ENCODE data around the gene FYB2. TPM values are rescaled to one million over a fixed set of nuclear protein-coding genes. Genes with fewer than 3 reads are reported as not detected.

FYB2 gene
- total RNA-seq, 1 experiment from 2014 or later: 0.15 TPM

GRCh38 chr1:56703747-56704146 is 115.5 kb downstream of the FYB2 start (continued):
- TF ChIP-seq, protein P1, sequence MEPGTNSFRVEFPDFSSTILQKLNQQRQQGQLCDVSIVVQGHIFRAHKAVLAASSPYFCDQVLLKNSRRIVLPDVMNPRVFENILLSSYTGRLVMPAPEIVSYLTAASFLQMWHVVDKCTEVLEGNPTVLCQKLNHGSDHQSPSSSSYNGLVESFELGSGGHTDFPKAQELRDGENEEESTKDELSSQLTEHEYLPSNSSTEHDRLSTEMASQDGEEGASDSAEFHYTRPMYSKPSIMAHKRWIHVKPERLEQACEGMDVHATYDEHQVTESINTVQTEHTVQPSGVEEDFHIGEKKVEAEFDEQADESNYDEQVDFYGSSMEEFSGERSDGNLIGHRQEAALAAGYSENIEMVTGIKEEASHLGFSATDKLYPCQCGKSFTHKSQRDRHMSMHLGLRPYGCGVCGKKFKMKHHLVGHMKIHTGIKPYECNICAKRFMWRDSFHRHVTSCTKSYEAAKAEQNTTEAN (CRISPR knock-in tag; IDR thresholded peaks at IDR 0.05): no peak

- H3K36me3 Mint-ChIP-seq: peaks cover 28% of the 10 kb centered on the region
- ChIA-PET POLR2A (no interaction called here), CTCF (no interaction called here)
- TF ChIP-seq GRHL2 (CRISPR knock-in tag; IDR thresholded peaks at IDR 0.05; ENCODE audit: insufficient replicate concordance, severe bottlenecking): no peak
- TF ChIP-seq, protein P2, sequence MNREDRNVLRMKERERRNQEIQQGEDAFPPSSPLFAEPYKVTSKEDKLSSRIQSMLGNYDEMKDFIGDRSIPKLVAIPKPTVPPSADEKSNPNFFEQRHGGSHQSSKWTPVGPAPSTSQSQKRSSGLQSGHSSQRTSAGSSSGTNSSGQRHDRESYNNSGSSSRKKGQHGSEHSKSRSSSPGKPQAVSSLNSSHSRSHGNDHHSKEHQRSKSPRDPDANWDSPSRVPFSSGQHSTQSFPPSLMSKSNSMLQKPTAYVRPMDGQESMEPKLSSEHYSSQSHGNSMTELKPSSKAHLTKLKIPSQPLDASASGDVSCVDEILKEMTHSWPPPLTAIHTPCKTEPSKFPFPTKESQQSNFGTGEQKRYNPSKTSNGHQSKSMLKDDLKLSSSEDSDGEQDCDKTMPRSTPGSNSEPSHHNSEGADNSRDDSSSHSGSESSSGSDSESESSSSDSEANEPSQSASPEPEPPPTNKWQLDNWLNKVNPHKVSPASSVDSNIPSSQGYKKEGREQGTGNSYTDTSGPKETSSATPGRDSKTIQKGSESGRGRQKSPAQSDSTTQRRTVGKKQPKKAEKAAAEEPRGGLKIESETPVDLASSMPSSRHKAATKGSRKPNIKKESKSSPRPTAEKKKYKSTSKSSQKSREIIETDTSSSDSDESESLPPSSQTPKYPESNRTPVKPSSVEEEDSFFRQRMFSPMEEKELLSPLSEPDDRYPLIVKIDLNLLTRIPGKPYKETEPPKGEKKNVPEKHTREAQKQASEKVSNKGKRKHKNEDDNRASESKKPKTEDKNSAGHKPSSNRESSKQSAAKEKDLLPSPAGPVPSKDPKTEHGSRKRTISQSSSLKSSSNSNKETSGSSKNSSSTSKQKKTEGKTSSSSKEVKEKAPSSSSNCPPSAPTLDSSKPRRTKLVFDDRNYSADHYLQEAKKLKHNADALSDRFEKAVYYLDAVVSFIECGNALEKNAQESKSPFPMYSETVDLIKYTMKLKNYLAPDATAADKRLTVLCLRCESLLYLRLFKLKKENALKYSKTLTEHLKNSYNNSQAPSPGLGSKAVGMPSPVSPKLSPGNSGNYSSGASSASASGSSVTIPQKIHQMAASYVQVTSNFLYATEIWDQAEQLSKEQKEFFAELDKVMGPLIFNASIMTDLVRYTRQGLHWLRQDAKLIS (CRISPR knock-in tag; IDR thresholded peaks at IDR 0.05; ENCODE audit: borderline replicate concordance): no peak
- TF ChIP-seq, protein P3, sequence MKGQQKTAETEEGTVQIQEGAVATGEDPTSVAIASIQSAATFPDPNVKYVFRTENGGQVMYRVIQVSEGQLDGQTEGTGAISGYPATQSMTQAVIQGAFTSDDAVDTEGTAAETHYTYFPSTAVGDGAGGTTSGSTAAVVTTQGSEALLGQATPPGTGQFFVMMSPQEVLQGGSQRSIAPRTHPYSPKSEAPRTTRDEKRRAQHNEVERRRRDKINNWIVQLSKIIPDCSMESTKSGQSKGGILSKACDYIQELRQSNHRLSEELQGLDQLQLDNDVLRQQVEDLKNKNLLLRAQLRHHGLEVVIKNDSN (CRISPR knock-in tag; IDR thresholded peaks at IDR 0.05): no peak
- no peak for TF ChIP-seq SP1 (CRISPR knock-in tag; conservative IDR thresholded peaks at IDR 0.05)
- no peak for TF ChIP-seq ZNF138 (CRISPR knock-in tag; conservative IDR thresholded peaks at IDR 0.05)
- no peak for TF ChIP-seq ZNF671 (CRISPR knock-in tag; IDR thresholded peaks at IDR 0.05)
- TF ChIP-seq, protein P4, sequence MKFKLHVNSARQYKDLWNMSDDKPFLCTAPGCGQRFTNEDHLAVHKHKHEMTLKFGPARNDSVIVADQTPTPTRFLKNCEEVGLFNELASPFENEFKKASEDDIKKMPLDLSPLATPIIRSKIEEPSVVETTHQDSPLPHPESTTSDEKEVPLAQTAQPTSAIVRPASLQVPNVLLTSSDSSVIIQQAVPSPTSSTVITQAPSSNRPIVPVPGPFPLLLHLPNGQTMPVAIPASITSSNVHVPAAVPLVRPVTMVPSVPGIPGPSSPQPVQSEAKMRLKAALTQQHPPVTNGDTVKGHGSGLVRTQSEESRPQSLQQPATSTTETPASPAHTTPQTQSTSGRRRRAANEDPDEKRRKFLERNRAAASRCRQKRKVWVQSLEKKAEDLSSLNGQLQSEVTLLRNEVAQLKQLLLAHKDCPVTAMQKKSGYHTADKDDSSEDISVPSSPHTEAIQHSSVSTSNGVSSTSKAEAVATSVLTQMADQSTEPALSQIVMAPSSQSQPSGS (CRISPR knock-in tag; IDR thresholded peaks at IDR 0.05; ENCODE audit: borderline replicate concordance, low read depth): no peak
- TF ChIP-seq MYBL2 (CRISPR knock-in tag; IDR thresholded peaks at IDR 0.05): no peak
- TF ChIP-seq FOXJ3 (CRISPR knock-in tag; IDR thresholded peaks at IDR 0.05; ENCODE audit: borderline replicate concordance): no peak
- TF ChIP-seq ZNF425 (CRISPR knock-in tag; conservative IDR thresholded peaks at IDR 0.05): no peak
- no peak for TF ChIP-seq TP53 (CRISPR knock-in tag; IDR thresholded peaks at IDR 0.05)
- TF ChIP-seq PRRX2 (CRISPR knock-in tag; IDR thresholded peaks at IDR 0.05): no peak
- no peak for TF ChIP-seq JUN (CRISPR knock-in tag; IDR thresholded peaks at IDR 0.05)
- no peak for TF ChIP-seq ZNF317 (CRISPR knock-in tag; IDR thresholded peaks at IDR 0.05; ENCODE audit: borderline replicate concordance, low read depth)
- TF ChIP-seq HMGA2 (CRISPR knock-in tag; IDR thresholded peaks at IDR 0.05): no peak
- TF ChIP-seq, protein P5, sequence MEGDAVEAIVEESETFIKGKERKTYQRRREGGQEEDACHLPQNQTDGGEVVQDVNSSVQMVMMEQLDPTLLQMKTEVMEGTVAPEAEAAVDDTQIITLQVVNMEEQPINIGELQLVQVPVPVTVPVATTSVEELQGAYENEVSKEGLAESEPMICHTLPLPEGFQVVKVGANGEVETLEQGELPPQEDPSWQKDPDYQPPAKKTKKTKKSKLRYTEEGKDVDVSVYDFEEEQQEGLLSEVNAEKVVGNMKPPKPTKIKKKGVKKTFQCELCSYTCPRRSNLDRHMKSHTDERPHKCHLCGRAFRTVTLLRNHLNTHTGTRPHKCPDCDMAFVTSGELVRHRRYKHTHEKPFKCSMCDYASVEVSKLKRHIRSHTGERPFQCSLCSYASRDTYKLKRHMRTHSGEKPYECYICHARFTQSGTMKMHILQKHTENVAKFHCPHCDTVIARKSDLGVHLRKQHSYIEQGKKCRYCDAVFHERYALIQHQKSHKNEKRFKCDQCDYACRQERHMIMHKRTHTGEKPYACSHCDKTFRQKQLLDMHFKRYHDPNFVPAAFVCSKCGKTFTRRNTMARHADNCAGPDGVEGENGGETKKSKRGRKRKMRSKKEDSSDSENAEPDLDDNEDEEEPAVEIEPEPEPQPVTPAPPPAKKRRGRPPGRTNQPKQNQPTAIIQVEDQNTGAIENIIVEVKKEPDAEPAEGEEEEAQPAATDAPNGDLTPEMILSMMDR (IDR thresholded peaks at IDR 0.05): no peak
- no peaks in the 10 kb centered on the region for H3K27me3 Mint-ChIP-seq (ENCODE audit: low read depth)
- no peaks in the 10 kb centered on the region for H3K4me1 Mint-ChIP-seq
- H3K9me3 Mint-ChIP-seq: peaks cover 13% of the 10 kb centered on the region
- H3K4me3 Mint-ChIP-seq: no peak overlapping the region
- no peak for DNase-seq (ENCODE audit: low spot score)
- no peak overlapping the region for H3K27ac Mint-ChIP-seq
- no peak for ATAC-seq
Measured at GRCh38 chr1:56696663-56697062, 122.5 kb downstream of the FYB2 start.
